GM12878 (cell line): ENCODE results near the gene PRKCZ.

Experiments used
- DPF2 ChIP-seq: fragments of 450-650 bp; IDR thresholded peaks from 2 replicates; pipeline ENCODE4 v1.6.1; 2017; ENCODE audit warnings: mild to moderate bottlenecking
- EP300 ChIP-seq, 2 experiments: fragments of 150-350 bp in 1 of 2; IDR thresholded peaks; 2 replicates each; pipeline ENCODE4 v1.6.1; 2011 to 2012; ENCODE audit warnings: low read depth in 2 of 2, low read length in 2 of 2, borderline replicate concordance in 1 of 2, improper control_type of control experiment in 1 of 2, inconsistent platforms in 1 of 2; ENCODE audit not compliant: control insufficient read depth in 1 of 2
- MEF2A ChIP-seq: IDR thresholded peaks from 2 replicates; pipeline ENCODE4 v1.6.1; 2011; ENCODE audit warnings: low read depth, mild to moderate bottlenecking, low read length, moderate library complexity; ENCODE audit not compliant: insufficient read depth
- NFYB ChIP-seq: IDR thresholded peaks from 2 replicates; pipeline ENCODE4 v1.6.1; 2011; ENCODE audit warnings: low read depth, mild to moderate bottlenecking, low read length, improper control_type of control experiment, moderate library complexity; ENCODE audit not compliant: insufficient read depth
- RAD21 ChIP-seq: IDR thresholded peaks from 2 replicates; pipeline ENCODE4 v1.6.1; 2011; ENCODE audit warnings: mild to moderate bottlenecking, low read depth, low read length, moderate library complexity; ENCODE audit not compliant: insufficient read depth
- SP1 ChIP-seq: IDR thresholded peaks from one replicate; pipeline ENCODE4 v1.6.1; 2011; ENCODE audit warnings: low read depth, low read length
- SREBF1 ChIP-seq: IDR thresholded peaks from 2 replicates; pipeline ENCODE4 v1.6.1; 2012; ENCODE audit warnings: mild to moderate bottlenecking, low read length
- SREBF2 ChIP-seq: IDR thresholded peaks from 2 replicates; pipeline ENCODE4 v1.6.1; 2012; ENCODE audit warnings: mild to moderate bottlenecking, low read length
- TF ChIP-seq, protein P1 (sequence below): IDR thresholded peaks from 2 replicates; pipeline ENCODE4 v1.6.1; 2011; ENCODE audit warnings: low read depth, mild to moderate bottlenecking, low read length, moderate library complexity, borderline replicate concordance; ENCODE audit errors: extremely low read depth
- TF ChIP-seq, protein P2 (sequence below): fragments of 450-650 bp; conservative IDR thresholded peaks from 2 replicates; pipeline ENCODE4 v1.6.1; 2017; ENCODE audit warnings: mild to moderate bottlenecking, moderate library complexity
- TF ChIP-seq, protein P3 (sequence below): IDR thresholded peaks from 2 replicates; pipeline ENCODE4 v1.6.1; 2011; ENCODE audit warnings: low read depth, low read length, improper control_type of control experiment, borderline replicate concordance

DNA sequence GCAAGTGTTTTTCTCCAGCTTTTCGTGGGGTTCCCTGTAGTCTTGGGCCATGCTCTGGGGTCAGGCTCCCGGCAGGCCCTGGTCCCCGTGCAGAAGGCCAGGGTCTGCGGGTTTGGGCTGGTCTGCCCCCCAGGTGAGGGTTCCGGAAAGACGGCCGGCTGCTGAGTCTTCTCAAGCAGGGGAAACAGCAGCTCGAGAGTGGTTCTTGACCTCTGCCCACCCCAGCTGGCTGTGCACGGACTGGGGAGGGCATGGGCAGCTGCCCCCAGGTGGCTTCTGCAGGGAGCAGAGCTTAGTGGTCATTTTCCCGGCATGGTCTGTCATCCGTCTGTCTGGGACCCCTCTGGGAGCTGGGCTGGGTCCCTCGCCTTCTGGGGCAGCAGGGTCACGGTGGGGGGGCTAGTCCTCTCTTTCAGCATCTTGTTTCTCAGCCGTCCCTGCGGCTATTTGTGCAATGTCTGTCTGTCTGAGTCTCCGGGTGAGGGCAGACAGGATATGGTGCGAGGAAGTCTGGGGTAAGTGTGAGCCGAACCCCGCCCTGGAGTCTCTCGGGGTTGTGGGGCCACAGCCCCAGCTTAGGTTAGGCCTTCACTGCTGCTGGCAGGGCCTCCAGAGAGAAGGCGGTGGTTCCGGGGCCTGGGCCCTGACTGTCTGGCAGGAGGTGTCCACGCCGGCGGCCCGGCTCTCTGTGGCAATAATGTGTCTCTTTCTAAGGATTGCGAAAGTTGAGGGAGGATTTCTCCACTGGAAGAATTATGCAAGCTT is 184.0 kb downstream of the PRKCZ start:
- no peak for TF ChIP-seq SP1
- TF ChIP-seq, protein P1, sequence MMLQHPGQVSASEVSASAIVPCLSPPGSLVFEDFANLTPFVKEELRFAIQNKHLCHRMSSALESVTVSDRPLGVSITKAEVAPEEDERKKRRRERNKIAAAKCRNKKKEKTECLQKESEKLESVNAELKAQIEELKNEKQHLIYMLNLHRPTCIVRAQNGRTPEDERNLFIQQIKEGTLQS, result no peak
- no peak for TF ChIP-seq EP300 (IDR thresholded peaks at IDR 0.05; ENCODE audit: borderline replicate concordance in 1 of 2, control insufficient read depth in 1 of 2, low read depth in 2 of 2, low read length in 2 of 2)
- TF ChIP-seq RAD21, result no peak
- TF ChIP-seq SREBF1, result no peak
- TF ChIP-seq, protein P2, sequence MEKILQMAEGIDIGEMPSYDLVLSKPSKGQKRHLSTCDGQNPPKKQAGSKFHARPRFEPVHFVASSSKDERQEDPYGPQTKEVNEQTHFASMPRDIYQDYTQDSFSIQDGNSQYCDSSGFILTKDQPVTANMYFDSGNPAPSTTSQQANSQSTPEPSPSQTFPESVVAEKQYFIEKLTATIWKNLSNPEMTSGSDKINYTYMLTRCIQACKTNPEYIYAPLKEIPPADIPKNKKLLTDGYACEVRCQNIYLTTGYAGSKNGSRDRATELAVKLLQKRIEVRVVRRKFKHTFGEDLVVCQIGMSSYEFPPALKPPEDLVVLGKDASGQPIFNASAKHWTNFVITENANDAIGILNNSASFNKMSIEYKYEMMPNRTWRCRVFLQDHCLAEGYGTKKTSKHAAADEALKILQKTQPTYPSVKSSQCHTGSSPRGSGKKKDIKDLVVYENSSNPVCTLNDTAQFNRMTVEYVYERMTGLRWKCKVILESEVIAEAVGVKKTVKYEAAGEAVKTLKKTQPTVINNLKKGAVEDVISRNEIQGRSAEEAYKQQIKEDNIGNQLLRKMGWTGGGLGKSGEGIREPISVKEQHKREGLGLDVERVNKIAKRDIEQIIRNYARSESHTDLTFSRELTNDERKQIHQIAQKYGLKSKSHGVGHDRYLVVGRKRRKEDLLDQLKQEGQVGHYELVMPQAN, result no peak
- no peak for TF ChIP-seq DPF2
- TF ChIP-seq NFYB, result no peak
- TF ChIP-seq MEF2A, result no peak
- no peak for TF ChIP-seq SREBF2
- TF ChIP-seq, protein P3, sequence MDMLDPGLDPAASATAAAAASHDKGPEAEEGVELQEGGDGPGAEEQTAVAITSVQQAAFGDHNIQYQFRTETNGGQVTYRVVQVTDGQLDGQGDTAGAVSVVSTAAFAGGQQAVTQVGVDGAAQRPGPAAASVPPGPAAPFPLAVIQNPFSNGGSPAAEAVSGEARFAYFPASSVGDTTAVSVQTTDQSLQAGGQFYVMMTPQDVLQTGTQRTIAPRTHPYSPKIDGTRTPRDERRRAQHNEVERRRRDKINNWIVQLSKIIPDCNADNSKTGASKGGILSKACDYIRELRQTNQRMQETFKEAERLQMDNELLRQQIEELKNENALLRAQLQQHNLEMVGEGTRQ, result no peak
